ENCODE results near the gene CORO6.

Gene CORO6

DNA sequence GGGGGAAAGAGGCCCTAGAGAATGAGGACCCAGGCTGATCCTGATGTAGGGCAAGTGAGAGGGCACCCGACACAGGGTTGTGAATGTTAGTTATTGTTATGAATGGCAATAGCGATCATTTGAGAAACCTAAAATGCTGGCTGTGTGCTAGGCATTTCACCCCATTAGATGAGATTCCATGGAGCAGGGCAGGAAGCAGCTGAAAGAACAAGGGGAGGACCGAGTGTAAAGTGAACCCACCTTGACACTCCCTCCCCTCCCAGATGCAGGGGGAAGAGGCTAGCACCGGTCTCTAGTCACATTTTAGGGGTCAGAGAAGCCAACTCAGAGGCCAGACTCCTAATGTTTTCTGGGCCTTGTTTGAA lies 553 bp upstream of the CORO6 start:
- Histone ChIP-seq H3K4me3 (ENCODE audit: low read length) (peak overlapping the region; percentile 74), H2AFZ (ENCODE audit: low read length) (peak overlapping the region; percentile 92)

DNA sequence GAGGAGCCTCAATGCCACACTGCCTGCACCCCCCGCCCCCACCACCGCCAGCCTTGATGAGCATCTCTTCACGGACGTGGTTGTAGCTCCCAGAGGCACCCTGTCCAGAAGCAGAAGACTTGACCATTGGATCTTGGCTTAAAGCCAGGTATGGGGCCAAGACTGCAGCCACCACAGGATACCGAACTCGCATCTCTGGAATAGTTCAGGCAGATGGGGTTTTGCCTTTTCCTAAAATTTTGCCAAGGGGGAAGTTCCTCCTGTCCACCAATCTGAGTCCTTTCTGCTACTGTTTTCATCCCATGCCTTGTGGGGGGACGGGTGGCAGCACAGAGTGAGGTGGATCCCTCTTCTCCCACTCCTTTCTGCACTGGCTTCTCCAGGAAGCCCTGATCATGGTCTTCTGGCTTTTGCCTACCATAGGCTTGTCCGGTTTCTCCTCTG lies 939 bp downstream of the CORO6 start:
- H3F3A ChIP-seq (ENCODE audit: insufficient read depth, low read length) = peaks cover 15% of the 10 kb centered on the region; the same call in 1 of the 2 replicates

More for the DNA sequence above, 553 bp upstream of the CORO6 start:
- Histone ChIP-seq H3K4me1 (ENCODE audit: low read length) (peaks cover 9% of the 10 kb centered on the region), H3K79me2 (ENCODE audit: low read length) (no peaks in the 10 kb centered on the region), H4K20me1 (ENCODE audit: insufficient read depth, low read length) (no peaks in the 10 kb centered on the region), H3K27ac (ENCODE audit: low read length) (no peak overlapping the region), H3K36me3 (replicated peaks; ENCODE audit: insufficient read depth, low read length) (no peaks in the 10 kb centered on the region), H3K9ac (ENCODE audit: low read length) (peak overlapping the region; percentile 44; the same call in 1 of the 2 replicates), H3F3A (ENCODE audit: insufficient read depth, low read length) (peaks cover 9% of the 10 kb centered on the region; the same call in 1 of the 2 replicates), H3K9me3 (replicated peaks; ENCODE audit: insufficient read depth, low read length) (no peaks in the 10 kb centered on the region), H3K4me2 (ENCODE audit: low read depth, low read length) (peak overlapping the region; percentile 82), H3K9me2 (replicated peaks; ENCODE audit: insufficient read depth, low read length) (no peaks in the 10 kb centered on the region), H3K27me3 (replicated peaks; ENCODE audit: insufficient read depth, low read length) (no peaks in the 10 kb centered on the region)
- DNase-seq = no peak
- TF ChIP-seq, protein P1, sequence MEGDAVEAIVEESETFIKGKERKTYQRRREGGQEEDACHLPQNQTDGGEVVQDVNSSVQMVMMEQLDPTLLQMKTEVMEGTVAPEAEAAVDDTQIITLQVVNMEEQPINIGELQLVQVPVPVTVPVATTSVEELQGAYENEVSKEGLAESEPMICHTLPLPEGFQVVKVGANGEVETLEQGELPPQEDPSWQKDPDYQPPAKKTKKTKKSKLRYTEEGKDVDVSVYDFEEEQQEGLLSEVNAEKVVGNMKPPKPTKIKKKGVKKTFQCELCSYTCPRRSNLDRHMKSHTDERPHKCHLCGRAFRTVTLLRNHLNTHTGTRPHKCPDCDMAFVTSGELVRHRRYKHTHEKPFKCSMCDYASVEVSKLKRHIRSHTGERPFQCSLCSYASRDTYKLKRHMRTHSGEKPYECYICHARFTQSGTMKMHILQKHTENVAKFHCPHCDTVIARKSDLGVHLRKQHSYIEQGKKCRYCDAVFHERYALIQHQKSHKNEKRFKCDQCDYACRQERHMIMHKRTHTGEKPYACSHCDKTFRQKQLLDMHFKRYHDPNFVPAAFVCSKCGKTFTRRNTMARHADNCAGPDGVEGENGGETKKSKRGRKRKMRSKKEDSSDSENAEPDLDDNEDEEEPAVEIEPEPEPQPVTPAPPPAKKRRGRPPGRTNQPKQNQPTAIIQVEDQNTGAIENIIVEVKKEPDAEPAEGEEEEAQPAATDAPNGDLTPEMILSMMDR (IDR thresholded peaks at IDR 0.05; ENCODE audit: low read length) = no peak
- TF ChIP-seq EZH2 (optimal IDR thresholded peaks at IDR 0.05; ENCODE audit: low read depth, low read length) (no peak), EZH2phosphoT487 (IDR thresholded peaks at IDR 0.05; ENCODE audit: low read length) (no peak)

DNA sequence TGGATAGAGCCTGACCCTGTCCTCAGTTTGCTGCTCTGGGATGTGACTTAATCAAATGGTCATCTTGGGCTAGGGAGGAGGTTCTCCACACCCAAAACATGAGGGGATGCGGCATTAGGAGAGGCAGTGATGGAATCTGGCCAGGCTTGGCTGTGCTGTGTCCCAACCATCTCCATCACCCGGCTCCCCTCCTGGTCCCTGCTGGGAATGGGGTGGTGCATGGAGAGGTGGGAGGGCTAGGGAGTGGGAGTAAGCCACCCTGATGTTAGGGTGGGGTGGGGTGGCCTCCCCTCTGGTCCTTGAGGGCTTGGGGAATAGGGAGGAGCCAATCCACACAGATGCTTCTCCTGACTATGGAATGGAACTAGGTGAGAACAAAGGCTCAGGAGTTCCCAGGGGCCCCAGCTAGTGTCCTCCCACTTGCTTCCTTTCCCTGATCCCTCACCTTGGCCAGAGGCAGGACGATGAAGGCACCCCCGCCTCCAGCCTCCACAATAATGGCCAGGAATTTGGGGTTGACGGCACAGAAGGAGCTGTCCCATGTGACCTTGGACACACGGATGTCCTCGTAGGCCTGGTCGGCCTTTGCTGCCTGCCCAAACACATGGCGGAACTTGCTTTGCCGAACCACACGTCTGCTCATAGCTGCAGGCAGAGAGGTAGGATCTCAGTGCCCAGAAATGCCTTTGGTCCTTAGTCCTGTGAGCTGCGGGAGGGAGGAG lies 1.8 kb downstream of the CORO6 start:
- peaks cover 6% of the 10 kb centered on the region for H3K27me3 ChIP-seq (replicated peaks; ENCODE audit: insufficient read depth, low read length)
- no peaks in the 10 kb centered on the region for H4K20me1 ChIP-seq (ENCODE audit: insufficient read depth, low read length)
- H3K9me2 ChIP-seq (replicated peaks; ENCODE audit: insufficient read depth, low read length) = no peaks in the 10 kb centered on the region
- no peaks in the 10 kb centered on the region for H3K9me3 ChIP-seq (replicated peaks; ENCODE audit: insufficient read depth, low read length)
- no peak overlapping the region for H2AFZ ChIP-seq (ENCODE audit: low read length)
- no peaks in the 10 kb centered on the region for H3K36me3 ChIP-seq (replicated peaks; ENCODE audit: insufficient read depth, low read length)
- no peak overlapping the region for H3K9ac ChIP-seq (ENCODE audit: low read length)
- H3K4me1 ChIP-seq (ENCODE audit: low read length) = peaks cover 27% of the 10 kb centered on the region
- no peak overlapping the region for H3K27ac ChIP-seq (ENCODE audit: low read length)
- TF ChIP-seq EZH2 (optimal IDR thresholded peaks at IDR 0.05; ENCODE audit: low read depth, low read length) (no peak), EZH2phosphoT487 (IDR thresholded peaks at IDR 0.05; ENCODE audit: low read length) (no peak)
- TF ChIP-seq, protein P1 (IDR thresholded peaks at IDR 0.05; ENCODE audit: low read length) = no peak
- no peaks in the 10 kb centered on the region for H3K79me2 ChIP-seq (ENCODE audit: low read length)
- H3F3A ChIP-seq (ENCODE audit: insufficient read depth, low read length) = peaks cover 15% of the 10 kb centered on the region; the same call in 1 of the 2 replicates
- DNase-seq = no peak
- H3K4me2 ChIP-seq (ENCODE audit: low read depth, low read length) = no peak overlapping the region
- no peak overlapping the region for H3K4me3 ChIP-seq (ENCODE audit: low read length)

More for the DNA sequence above, 939 bp downstream of the CORO6 start:
- no peak overlapping the region for H3K27ac ChIP-seq (ENCODE audit: low read length)
- no peaks in the 10 kb centered on the region for H3K36me3 ChIP-seq (replicated peaks; ENCODE audit: insufficient read depth, low read length)
- H3K9me3 ChIP-seq (replicated peaks; ENCODE audit: insufficient read depth, low read length) = no peaks in the 10 kb centered on the region
- H2AFZ ChIP-seq (ENCODE audit: low read length) = peak overlapping the region; percentile 92
- H3K4me1 ChIP-seq (ENCODE audit: low read length) = peaks cover 19% of the 10 kb centered on the region
- TF ChIP-seq, protein P1 (IDR thresholded peaks at IDR 0.05; ENCODE audit: low read length) = no peak
- TF ChIP-seq EZH2 (optimal IDR thresholded peaks at IDR 0.05; ENCODE audit: low read depth, low read length) = no peak
- TF ChIP-seq EZH2phosphoT487 (IDR thresholded peaks at IDR 0.05; ENCODE audit: low read length) = no peak
- DNase-seq = no peak
- no peaks in the 10 kb centered on the region for H3K79me2 ChIP-seq (ENCODE audit: low read length)
- H4K20me1 ChIP-seq (ENCODE audit: insufficient read depth, low read length) = no peaks in the 10 kb centered on the region
- no peaks in the 10 kb centered on the region for H3K9me2 ChIP-seq (replicated peaks; ENCODE audit: insufficient read depth, low read length)
- peak overlapping the region; percentile 82 for H3K4me2 ChIP-seq (ENCODE audit: low read depth, low read length)
- peak overlapping the region; percentile 44; the same call in 1 of the 2 replicates for H3K9ac ChIP-seq (ENCODE audit: low read length)
- peak overlapping the region; percentile 74 for H3K4me3 ChIP-seq (ENCODE audit: low read length)
- no peaks in the 10 kb centered on the region for H3K27me3 ChIP-seq (replicated peaks; ENCODE audit: insufficient read depth, low read length)
